SK-N-MC (cell line): ENCODE measurements around the gene AKIRIN1.

Experiments
- DNase-seq: peaks from one replicate; pipeline ENCODE4 v3.0.0-alpha.2; 2011; ENCODE audit warnings: low read depth, low spot score
- H3K27ac ChIP-seq: fragments of 200-600 bp; sonication (generic); 2 replicates; pipeline ENCODE4 v1.5.1; 2016; ENCODE audit warnings: mixed run types
- H3K36me3 ChIP-seq: fragments of 200-600 bp; sonication (generic); 2 replicates; pipeline ENCODE4 v1.6.1; 2017; ENCODE audit warnings: antibody characterized with exemption, low read length, mixed read lengths; ENCODE audit not compliant: insufficient read depth
- H3K4me3 ChIP-seq: fragments of 200-600 bp; sonication (generic); 2 replicates; pipeline ENCODE4 v1.5.1; 2016
- H3K9ac ChIP-seq: fragments of 200-600 bp; sonication (generic); 2 replicates; pipeline ENCODE4 v1.8.0; 2017; ENCODE audit warnings: mixed run types, mixed read lengths; ENCODE audit not compliant: insufficient read length
- H3K9me3 ChIP-seq: fragments of 200-600 bp; sonication (generic); 2 replicates; pipeline ENCODE4 v1.6.1; 2017; ENCODE audit warnings: low read depth, mild to moderate bottlenecking, antibody characterized with exemption, low read length, moderate library complexity, mixed read lengths
- EZH2 ChIP-seq: fragments of 200-600 bp; sonication (generic); IDR thresholded peaks from one replicate; pipeline ENCODE4 v1.6.1; 2017; ENCODE audit warnings: antibody characterized with exemption
- FOXP2 ChIP-seq: optimal IDR thresholded peaks from 2 replicates; pipeline ENCODE3; 2011; ENCODE audit warnings: mild to moderate bottlenecking, moderate library complexity; ENCODE audit not compliant: insufficient read depth; ENCODE audit errors: extremely low read length, control extremely low read depth
- POLR2AphosphoS5 ChIP-seq: IDR thresholded peaks from 2 replicates; pipeline ENCODE4 v1.6.1; 2012; ENCODE audit warnings: mild to moderate bottlenecking, low read depth, low read length, borderline replicate concordance

Gene AKIRIN1

GRCh38 chr1:38991638-38992411 lies 749 bp downstream of the AKIRIN1 start:
- DNase-seq = no peak
- no peak for TF ChIP-seq POLR2AphosphoS5
- TF ChIP-seq EZH2 = no peak
- Histone ChIP-seq H3K27ac (peak overlapping the region; percentile 79; the same call in 1 of the 2 replicates), H3K36me3 (peaks cover 41% of the 10 kb centered on the region), H3K9me3 (no peaks in the 10 kb centered on the region), H3K9ac (peak overlapping the region; percentile 93), H3K4me3 (peak overlapping the region; percentile 99)

- H3K36me3 ChIP-seq = peaks cover 48% of the 10 kb centered on the region
Observed at GRCh38 chr1:38992412-38993111, 1.5 kb downstream of the AKIRIN1 start.

GRCh38 chr1:38994196-38994595 lies 3.1 kb downstream of the AKIRIN1 start:
- DNase-seq = no peak
- Histone ChIP-seq H3K4me3 (no peak overlapping the region), H3K9ac (no peak overlapping the region), H3K9me3 (no peaks in the 10 kb centered on the region), H3K27ac (no peak overlapping the region), H3K36me3 (peaks cover 64% of the 10 kb centered on the region)
- no peak for TF ChIP-seq EZH2
- no peak for TF ChIP-seq POLR2AphosphoS5
- no peak for TF ChIP-seq FOXP2

More at GRCh38 chr1:38992412-38993111, 1.5 kb downstream of the AKIRIN1 start:
- no peak for DNase-seq
- H3K9me3 ChIP-seq = no peaks in the 10 kb centered on the region
- TF ChIP-seq FOXP2 (no peak), POLR2AphosphoS5 (no peak), EZH2 (no peak)
- peak overlapping the region; percentile 55; the same call in 1 of the 2 replicates for H3K27ac ChIP-seq
- H3K4me3 ChIP-seq = peak overlapping the region; percentile 99
- H3K9ac ChIP-seq = peak overlapping the region; percentile 93

GRCh38 chr1:38997034-38997900 lies 6.2 kb downstream of the AKIRIN1 start:
- no peak overlapping the region for H3K27ac ChIP-seq
- no peak for DNase-seq
- no peak overlapping the region for H3K9ac ChIP-seq
- no peak for TF ChIP-seq EZH2
- TF ChIP-seq FOXP2 = no peak
- no peak for TF ChIP-seq POLR2AphosphoS5
- no peak overlapping the region for H3K4me3 ChIP-seq
- no peaks in the 10 kb centered on the region for H3K9me3 ChIP-seq
- H3K36me3 ChIP-seq = peaks cover 95% of the 10 kb centered on the region

GRCh38 chr1:38997901-38998190 lies 6.8 kb downstream of the AKIRIN1 start:
- no peak overlapping the region for H3K27ac ChIP-seq
- no peak overlapping the region for H3K9ac ChIP-seq
- peaks cover 97% of the 10 kb centered on the region for H3K36me3 ChIP-seq
- DNase-seq = no peak
- TF ChIP-seq EZH2 (no peak), FOXP2 (no peak), POLR2AphosphoS5 (no peak)
- H3K4me3 ChIP-seq = no peak overlapping the region
- H3K9me3 ChIP-seq = no peaks in the 10 kb centered on the region

- no peaks in the 10 kb centered on the region for H3K9me3 ChIP-seq
- no peak overlapping the region for H3K9ac ChIP-seq
- DNase-seq = no peak
- H3K27ac ChIP-seq = no peak overlapping the region
- peaks cover 99% of the 10 kb centered on the region for H3K36me3 ChIP-seq
- TF ChIP-seq EZH2 (no peak), FOXP2 (no peak), POLR2AphosphoS5 (no peak)
- no peak overlapping the region for H3K4me3 ChIP-seq
Observed at GRCh38 chr1:39001516-39002421, 10.7 kb downstream of the AKIRIN1 start.

- peaks cover 100% of the 10 kb centered on the region for H3K36me3 ChIP-seq
- TF ChIP-seq FOXP2 = no peak
- TF ChIP-seq EZH2 = no peak
- TF ChIP-seq POLR2AphosphoS5 = no peak
- no peak overlapping the region for H3K9ac ChIP-seq
- no peak overlapping the region for H3K4me3 ChIP-seq
- H3K27ac ChIP-seq = no peak overlapping the region
- DNase-seq = no peak
- no peaks in the 10 kb centered on the region for H3K9me3 ChIP-seq
Observed at GRCh38 chr1:39003281-39003680, 12.2 kb downstream of the AKIRIN1 start.
